A673 (cell line): Measurements from ENCODE around the gene SKAP1.
A peak's percentile ranks its signal among the peaks of the same experiment; 100 is the strongest.

Source experiments
- CTCF ChIP-seq: fragments of 300-800, 200-600 bp; sonication (generic); conservative IDR thresholded peaks from 2 replicates; pipeline ENCODE4 v1.5.1; 2017; ENCODE audit warnings: low read depth, mild to moderate bottlenecking, antibody characterized with exemption, low read length, moderate library complexity, mixed read lengths
- EZH2 ChIP-seq: fragments of 200-600 bp; sonication (generic); IDR thresholded peaks from 2 replicates; pipeline ENCODE4 v1.6.1; 2017; ENCODE audit warnings: borderline replicate concordance, low read depth, mild to moderate bottlenecking, mixed read lengths, antibody characterized with exemption, low read length; ENCODE audit not compliant: poor library complexity, severe bottlenecking

GRCh38 chr17:48261297-48261880 is 168.6 kb downstream of the SKAP1 start:
- TF ChIP-seq EZH2 (no peak), CTCF (peak; percentile 80)
